DOHH2 (cell line): ENCODE results near the gene RASIP1.
"Not testable (repeated sequence)": the region's sequence is repeated elsewhere in the genome, so short reads cannot be mapped to it uniquely, and the experiment has no call there.

ENCODE experiments used
- H3F3A ChIP-seq: fragments of 200-600 bp; sonication (generic), shearing (Covaris generic); 2 replicates; pipeline ENCODE4 v1.6.0; 2016; ENCODE audit warnings: antibody characterized with exemption, mild to moderate bottlenecking; ENCODE audit not compliant: control insufficient read depth, insufficient read depth
- H3K27ac ChIP-seq: fragments of 200-600 bp; sonication (generic); 2 replicates; pipeline ENCODE4 v1.5.1; 2014; ENCODE audit warnings: low read depth, mild to moderate bottlenecking, low read length, moderate library complexity
- H3K27me3 ChIP-seq: fragments of 200-600 bp; sonication (generic); 2 replicates; pipeline ENCODE4 v1.6.1; 2014; ENCODE audit warnings: mild to moderate bottlenecking, low read length, mixed read lengths; ENCODE audit not compliant: control insufficient read depth
- H3K36me3 ChIP-seq: fragments of 200-600 bp; sonication (generic); 2 replicates; pipeline ENCODE4 v1.6.1; 2014; ENCODE audit warnings: mild to moderate bottlenecking, low read length, moderate library complexity, mixed read lengths; ENCODE audit not compliant: control insufficient read depth
- H3K4me1 ChIP-seq: fragments of 200-600 bp; sonication (generic); 2 replicates; pipeline ENCODE4 v1.6.1; 2014; ENCODE audit warnings: mild to moderate bottlenecking, low read length, mixed read lengths; ENCODE audit not compliant: control insufficient read depth
- H3K4me2 ChIP-seq: fragments of 200-600 bp; sonication (generic); 2 replicates; pipeline ENCODE4 v1.6.0; 2014; ENCODE audit warnings: mild to moderate bottlenecking, low read length, moderate library complexity
- H3K4me3 ChIP-seq: fragments of 200-600 bp; sonication (generic); 2 replicates; pipeline ENCODE4 v1.5.1; 2014; ENCODE audit warnings: mild to moderate bottlenecking, low read length, mixed read lengths
- H3K79me2 ChIP-seq: fragments of 200-600 bp; sonication (generic); 2 replicates; pipeline ENCODE4 v1.6.1; 2014; ENCODE audit warnings: mild to moderate bottlenecking, low read length, mixed read lengths; ENCODE audit not compliant: control insufficient read depth
- H3K9me2 ChIP-seq: fragments of 200-600 bp; sonication (generic); replicated peaks from 2 replicates; pipeline ENCODE4 v1.6.1; 2014; ENCODE audit warnings: mild to moderate bottlenecking, low read length, mixed read lengths; ENCODE audit not compliant: control insufficient read depth
- H3K9me3 ChIP-seq: fragments of 200-600 bp; sonication (generic); 2 replicates; pipeline ENCODE4 v1.6.1; 2014; ENCODE audit warnings: antibody characterized with exemption, low read length, mixed read lengths; ENCODE audit not compliant: control insufficient read depth, insufficient read depth
- H4K20me1 ChIP-seq: fragments of 200-600 bp; sonication (generic); 2 replicates; pipeline ENCODE4 v1.6.0; 2014; ENCODE audit warnings: low read depth, mild to moderate bottlenecking, antibody characterized with exemption, low read length, moderate library complexity; ENCODE audit not compliant: control insufficient read depth, insufficient read depth
- EZH2phosphoT487 ChIP-seq: fragments of 200-600 bp; sonication (generic); IDR thresholded peaks from 2 replicates; pipeline ENCODE4 v1.6.1; 2017; ENCODE audit warnings: borderline replicate concordance, mild to moderate bottlenecking, antibody characterized with exemption, low read length, moderate library complexity, mixed read lengths
- TF ChIP-seq, protein P1 (sequence below): fragments of 200-600 bp; sonication (generic); IDR thresholded peaks from one replicate; pipeline ENCODE4 v1.5.1; 2014; ENCODE audit warnings: antibody characterized with exemption, mild to moderate bottlenecking, low read depth, low read length; ENCODE audit not compliant: poor library complexity, severe bottlenecking

RASIP1 gene

GRCh38 chr19:48687776-48688175, 52.6 kb downstream of the RASIP1 start:
- Histone ChIP-seq H3K9me3 (no peaks in the 10 kb centered on the region), H3K27me3 (no peaks in the 10 kb centered on the region; the same call in 1 of the 2 replicates), H3K79me2 (no peaks in the 10 kb centered on the region), H3K4me1 (no peaks in the 10 kb centered on the region), H3K9me2 (no peaks in the 10 kb centered on the region), H3K27ac (no peak overlapping the region), H4K20me1 (no peaks in the 10 kb centered on the region), H3K36me3 (no peaks in the 10 kb centered on the region), H3K4me2 (no peak overlapping the region), H3F3A (no peaks in the 10 kb centered on the region), H3K4me3 (no peak overlapping the region)
- no peak for TF ChIP-seq EZH2phosphoT487
- TF ChIP-seq, protein P1, sequence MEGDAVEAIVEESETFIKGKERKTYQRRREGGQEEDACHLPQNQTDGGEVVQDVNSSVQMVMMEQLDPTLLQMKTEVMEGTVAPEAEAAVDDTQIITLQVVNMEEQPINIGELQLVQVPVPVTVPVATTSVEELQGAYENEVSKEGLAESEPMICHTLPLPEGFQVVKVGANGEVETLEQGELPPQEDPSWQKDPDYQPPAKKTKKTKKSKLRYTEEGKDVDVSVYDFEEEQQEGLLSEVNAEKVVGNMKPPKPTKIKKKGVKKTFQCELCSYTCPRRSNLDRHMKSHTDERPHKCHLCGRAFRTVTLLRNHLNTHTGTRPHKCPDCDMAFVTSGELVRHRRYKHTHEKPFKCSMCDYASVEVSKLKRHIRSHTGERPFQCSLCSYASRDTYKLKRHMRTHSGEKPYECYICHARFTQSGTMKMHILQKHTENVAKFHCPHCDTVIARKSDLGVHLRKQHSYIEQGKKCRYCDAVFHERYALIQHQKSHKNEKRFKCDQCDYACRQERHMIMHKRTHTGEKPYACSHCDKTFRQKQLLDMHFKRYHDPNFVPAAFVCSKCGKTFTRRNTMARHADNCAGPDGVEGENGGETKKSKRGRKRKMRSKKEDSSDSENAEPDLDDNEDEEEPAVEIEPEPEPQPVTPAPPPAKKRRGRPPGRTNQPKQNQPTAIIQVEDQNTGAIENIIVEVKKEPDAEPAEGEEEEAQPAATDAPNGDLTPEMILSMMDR = no peak

GRCh38 chr19:48686637-48687036, 53.8 kb downstream of the RASIP1 start:
- H3K4me1 ChIP-seq, H3K4me2 ChIP-seq, H3K27me3 ChIP-seq, H4K20me1 ChIP-seq, H3K4me3 ChIP-seq, H3K9me3 ChIP-seq, H3F3A ChIP-seq, H3K36me3 ChIP-seq, H3K27ac ChIP-seq, H3K9me2 ChIP-seq, H3K79me2 ChIP-seq: not testable (repeated sequence)

DNA sequence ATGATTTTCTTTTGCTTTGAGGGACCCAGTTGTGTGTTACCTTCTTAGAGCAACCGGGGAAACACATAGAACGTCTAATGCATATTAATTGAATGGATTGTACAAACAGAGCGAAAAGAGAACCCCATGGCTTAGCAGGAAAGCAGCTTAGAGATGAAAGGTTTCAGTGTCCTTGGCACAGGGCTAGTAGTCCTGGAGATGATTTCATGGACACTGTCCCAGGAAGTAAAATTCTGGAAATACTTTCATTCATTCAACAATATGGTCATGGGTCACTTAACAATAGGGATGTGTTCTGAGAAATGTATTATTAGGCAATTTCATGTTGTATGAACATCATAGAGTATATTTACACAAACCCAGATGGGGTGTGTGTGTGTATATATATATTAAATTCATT, 54.3 kb downstream of the RASIP1 start:
- H3K9me3 ChIP-seq = no peaks in the 10 kb centered on the region
- no peak overlapping the region for H3K4me2 ChIP-seq
- no peaks in the 10 kb centered on the region for H3K79me2 ChIP-seq
- H3K4me3 ChIP-seq = no peak overlapping the region
- H3K27me3 ChIP-seq = no peaks in the 10 kb centered on the region; the same call in 1 of the 2 replicates
- H3K4me1 ChIP-seq = no peaks in the 10 kb centered on the region
- H3K9me2 ChIP-seq = no peaks in the 10 kb centered on the region
- no peaks in the 10 kb centered on the region for H4K20me1 ChIP-seq
- no peaks in the 10 kb centered on the region for H3F3A ChIP-seq
- TF ChIP-seq, protein P1 = no peak
- no peak for TF ChIP-seq EZH2phosphoT487
- no peaks in the 10 kb centered on the region for H3K36me3 ChIP-seq
- H3K27ac ChIP-seq = no peak overlapping the region

- Histone ChIP-seq H3K9me2 (no peaks in the 10 kb centered on the region), H3K36me3 (no peaks in the 10 kb centered on the region), H3K27ac (no peak overlapping the region), H3K4me1 (no peaks in the 10 kb centered on the region), H3K9me3 (no peaks in the 10 kb centered on the region), H3K4me3 (no peak overlapping the region), H3K4me2 (no peak overlapping the region), H4K20me1 (no peaks in the 10 kb centered on the region), H3F3A (no peaks in the 10 kb centered on the region), H3K27me3 (no peaks in the 10 kb centered on the region; the same call in 1 of the 2 replicates), H3K79me2 (no peaks in the 10 kb centered on the region)
- no peak for TF ChIP-seq EZH2phosphoT487
- TF ChIP-seq, protein P1 = no peak
Observed at GRCh38 chr19:48685583-48685982, 54.8 kb downstream of the RASIP1 start.
